BLaER1 treated with 17β-estradiol and CSF1 and Interleukin-3, amounts not matched to agents 10 nM and 100 nM (cell line): ENCODE results near the gene PRKRA.

Source experiments
- H3K27ac ChIP-seq, 11 experiments: shearing (Covaris generic); formaldehyde crosslinking; 2 replicates each; pipeline ENCODE4 v1.8.1; 2022
- H3K27me3 ChIP-seq, 11 experiments: shearing (Covaris generic); formaldehyde crosslinking; 2 replicates each; pipeline ENCODE4 v1.8.1; 2022
- H3K36me3 ChIP-seq, 11 experiments: shearing (Covaris generic); formaldehyde crosslinking; 2 replicates each; pipeline ENCODE4 v1.8.1; 2022
- H3K4me1 ChIP-seq, 10 experiments: shearing (Covaris generic); formaldehyde crosslinking; 2 replicates each; pipeline ENCODE4 v1.8.1; 2022
- H3K4me2 ChIP-seq, 11 experiments: shearing (Covaris generic); formaldehyde crosslinking; 2 replicates each; pipeline ENCODE4 v1.8.1; 2022
- H3K4me3 ChIP-seq, 10 experiments: shearing (Covaris generic); formaldehyde crosslinking; 2 replicates each; pipeline ENCODE4 v1.8.1; 2022
- H3K9ac ChIP-seq, 11 experiments: shearing (Covaris generic); formaldehyde crosslinking; 2 replicates each; pipeline ENCODE4 v1.8.1; 2022
- H3K9me3 ChIP-seq, 11 experiments: shearing (Covaris generic); formaldehyde crosslinking; replicated peaks in 1 of 11; 2 replicates each; pipeline ENCODE4 v1.8.1; 2022
- H4K20me1 ChIP-seq, 11 experiments: shearing (Covaris generic); formaldehyde crosslinking; 2 replicates each; pipeline ENCODE4 v1.8.1; 2022
- Cebpa-rat ChIP-seq, 11 experiments: shearing (Covaris generic); IDR thresholded peaks; 2 replicates each; pipeline ENCODE4 v1.8.1; 2022

The PRKRA gene

GRCh38 chr2:178450774-178451525 lies at the start of gene PRKRA, which contains the start of gene PJVK:
PRKRA (minus strand) TSS chr2:178451175; CDS start chr2:178451030, 145 bp downstream.
PJVK (plus strand) TSS chr2:178451378; CDS start chr2:178453410, 2,032 bp downstream.
- Histone ChIP-seq H3K4me3 (peak within 1 kb of the TSS; percentile 73 to 94 (median 82)), H3K4me1 (peaks cover 22 to 34% (median 25%) of the 10 kb centered on the region in 10 experiments), H3K4me2 (peak within 1 kb of the TSS; percentile 86 to 98 (median 92)), H3K9ac (peak within 1 kb of the TSS; percentile 88 to 99 (median 96)), H4K20me1 (peaks cover 0 to 36% (median 27%) of the 10 kb centered on the region in 11 experiments; a peak in 16 of 22 replicates), H3K9me3 (no peaks in the 10 kb centered on the region), H3K27ac (peak within 1 kb of the TSS; percentile 91 to 99 (median 98)), H3K27me3 (no peaks in the 10 kb centered on the region), H3K36me3 (peaks cover 19 to 34% (median 29%) of the 10 kb centered on the region in 11 experiments)
- no peak for TF ChIP-seq Cebpa-rat (IDR thresholded peaks at IDR 0.05)

- no peak overlapping the region for H3K9ac ChIP-seq
- H3K27ac ChIP-seq: no peak overlapping the region
- H3K9me3 ChIP-seq: no peaks in the 10 kb centered on the region
- no peaks in the 10 kb centered on the region for H3K27me3 ChIP-seq
- no peak overlapping the region for H3K4me2 ChIP-seq
- H4K20me1 ChIP-seq: 0 out of 22 replicates have a peak, but pooled peaks cover 0 to under 1% (median 0%) of the 10 kb centered on the region in 11 experiments
- H3K4me1 ChIP-seq: no peaks in the 10 kb centered on the region
- TF ChIP-seq Cebpa-rat (IDR thresholded peaks at IDR 0.05): no peak
- H3K36me3 ChIP-seq: peaks cover 82 to 100% (median 94%) of the 10 kb centered on the region in 11 experiments
- no peak overlapping the region for H3K4me3 ChIP-seq
Observed at GRCh38 chr2:178499640-178500039, 48.7 kb upstream of the PRKRA start.

GRCh38 chr2:178498137-178498536 lies 47.2 kb upstream of the PRKRA start:
- no peaks in the 10 kb centered on the region for H3K27me3 ChIP-seq
- no peaks in the 10 kb centered on the region for H3K9me3 ChIP-seq
- no peak for TF ChIP-seq Cebpa-rat (IDR thresholded peaks at IDR 0.05)
- no peak overlapping the region for H3K4me2 ChIP-seq
- peaks cover 0 to 5% (median 0%) of the 10 kb centered on the region in 11 experiments; a peak in 1 of 22 replicates for H4K20me1 ChIP-seq
- H3K4me1 ChIP-seq: no peaks in the 10 kb centered on the region
- H3K4me3 ChIP-seq: no peak overlapping the region
- no peak overlapping the region for H3K9ac ChIP-seq
- H3K27ac ChIP-seq: no peak overlapping the region
- H3K36me3 ChIP-seq: peaks cover 86 to 100% (median 94%) of the 10 kb centered on the region in 11 experiments

DNA sequence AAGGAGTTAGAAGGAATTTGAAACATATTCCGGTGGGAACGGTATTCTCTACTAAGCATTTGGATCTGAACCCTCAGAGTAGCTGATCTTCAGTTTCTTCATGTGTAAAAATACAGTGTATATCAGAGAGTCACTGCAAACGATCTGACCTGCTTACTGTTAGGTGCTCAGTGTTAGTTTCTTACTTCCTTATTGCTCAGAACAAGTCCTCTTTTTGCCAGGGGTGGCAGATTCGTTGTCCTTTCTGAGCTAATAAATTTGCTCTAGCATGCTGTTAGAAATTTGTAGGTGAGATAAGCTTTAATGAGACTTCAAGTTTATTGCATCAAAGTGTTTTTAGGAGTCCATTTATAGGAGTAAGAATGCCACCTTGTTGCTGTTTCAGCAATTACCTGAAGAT lies 45.1 kb upstream of the PRKRA start:
- no peak for TF ChIP-seq Cebpa-rat (IDR thresholded peaks at IDR 0.05)
- Histone ChIP-seq H3K9me3 (no peaks in the 10 kb centered on the region), H3K27ac (no peak overlapping the region), H3K9ac (no peak overlapping the region), H3K4me1 (no peaks in the 10 kb centered on the region), H3K4me3 (no peak overlapping the region), H4K20me1 (peaks cover 0 to 5% (median 0%) of the 10 kb centered on the region in 11 experiments; a peak in 1 of 22 replicates), H3K27me3 (no peaks in the 10 kb centered on the region), H3K4me2 (no peak overlapping the region), H3K36me3 (peaks cover 79 to 100% (median 91%) of the 10 kb centered on the region in 11 experiments)

- Histone ChIP-seq H3K27me3 (no peaks in the 10 kb centered on the region), H3K9ac (no peak overlapping the region), H3K9me3 (no peaks in the 10 kb centered on the region), H3K27ac (no peak overlapping the region), H3K4me1 (no peaks in the 10 kb centered on the region), H3K4me2 (no peak overlapping the region), H4K20me1 (peaks cover 0 to 38% (median 8%) of the 10 kb centered on the region in 11 experiments; a peak in 10 of 22 replicates), H3K36me3 (peaks cover 83 to 100% (median 93%) of the 10 kb centered on the region in 11 experiments), H3K4me3 (no peak overlapping the region)
- no peak for TF ChIP-seq Cebpa-rat (IDR thresholded peaks at IDR 0.05)
Observed at GRCh38 chr2:178491612-178492011, 40.6 kb upstream of the PRKRA start.

- H3K27me3 ChIP-seq: no peaks in the 10 kb centered on the region
- H3K9ac ChIP-seq: no peak overlapping the region
- peaks cover 10 to 95% (median 50%) of the 10 kb centered on the region in 11 experiments; a peak in 16 of 22 replicates for H4K20me1 ChIP-seq
- no peak overlapping the region for H3K27ac ChIP-seq
- no peak overlapping the region for H3K4me3 ChIP-seq
- no peak overlapping the region for H3K4me2 ChIP-seq
- H3K36me3 ChIP-seq: peaks cover 40 to 59% (median 49%) of the 10 kb centered on the region in 11 experiments
- H3K4me1 ChIP-seq: peaks cover 17 to 33% (median 23%) of the 10 kb centered on the region in 10 experiments
- no peaks in the 10 kb centered on the region for H3K9me3 ChIP-seq
- TF ChIP-seq Cebpa-rat (IDR thresholded peaks at IDR 0.05): no peak
Observed at GRCh38 chr2:178485356-178485755, 34.4 kb upstream of the PRKRA start.

DNA sequence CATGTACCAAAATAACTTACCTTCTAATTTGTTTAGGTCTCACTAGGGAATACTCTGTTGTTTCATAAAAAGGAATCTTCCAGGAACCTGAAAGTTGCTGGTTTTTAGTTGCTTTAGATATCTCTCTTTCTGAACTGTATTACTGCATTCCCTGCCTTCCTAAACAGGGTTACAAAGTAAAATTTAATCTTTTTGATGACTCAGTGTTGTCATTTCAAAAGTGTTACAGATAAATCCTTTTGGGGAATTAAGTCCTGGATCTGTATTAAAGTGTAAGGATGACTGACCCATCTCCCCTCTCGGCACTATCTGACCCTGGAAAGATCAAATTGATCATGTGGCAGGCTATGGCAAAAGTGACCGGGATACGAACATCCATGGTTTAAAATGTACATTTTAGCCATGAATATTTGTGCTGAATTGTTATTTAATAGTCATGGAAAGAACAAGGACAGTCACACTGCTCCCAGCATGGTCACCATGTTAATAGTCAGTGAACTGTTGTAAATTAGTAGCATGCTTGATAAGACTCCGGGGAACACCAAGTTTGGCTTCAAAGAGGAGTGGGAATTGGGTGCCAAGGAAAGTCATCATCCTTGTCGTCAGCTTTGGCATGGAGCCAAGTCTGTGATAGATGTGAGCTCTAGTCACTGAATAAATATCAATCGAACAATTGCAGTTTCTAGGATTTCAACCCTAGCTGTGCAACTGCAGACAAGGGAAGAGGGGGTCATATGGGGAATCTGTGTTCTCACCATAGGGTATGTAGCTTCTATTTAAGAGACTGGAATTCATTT lies 33.5 kb upstream of the PRKRA start:
- TF ChIP-seq Cebpa-rat (IDR thresholded peaks at IDR 0.05): no peak
- peak overlapping the region in 3 of 11 experiments; percentile 3 to 15 (median 15); a peak in 1 of 22 replicates for H3K4me2 ChIP-seq
- H3K9me3 ChIP-seq: no peaks in the 10 kb centered on the region
- H3K4me3 ChIP-seq: no peak overlapping the region
- peaks cover 10 to 86% (median 50%) of the 10 kb centered on the region in 11 experiments; a peak in 16 of 22 replicates for H4K20me1 ChIP-seq
- H3K4me1 ChIP-seq: peaks cover 22 to 38% (median 28%) of the 10 kb centered on the region in 10 experiments
- H3K9ac ChIP-seq: no peak overlapping the region
- H3K36me3 ChIP-seq: peaks cover 33 to 50% (median 40%) of the 10 kb centered on the region in 11 experiments
- H3K27me3 ChIP-seq: no peaks in the 10 kb centered on the region
- H3K27ac ChIP-seq: no peak overlapping the region

- no peak for TF ChIP-seq Cebpa-rat (IDR thresholded peaks at IDR 0.05)
- Histone ChIP-seq H3K4me1 (peaks cover 26 to 48% (median 35%) of the 10 kb centered on the region in 10 experiments), H4K20me1 (peaks cover 10 to 66% (median 46%) of the 10 kb centered on the region in 11 experiments; a peak in 15 of 22 replicates), H3K9ac (0 out of 22 replicates have a peak overlapping the region, but pooled peaks of 1 of the 11 experiments have one; percentile 89), H3K9me3 (no peaks in the 10 kb centered on the region), H3K4me2 (peak overlapping the region; percentile 82 to 99 (median 92)), H3K4me3 (peak overlapping the region in 7 of 10 experiments; percentile 74 to 90 (median 83); a peak in 6 of 20 replicates), H3K27me3 (no peaks in the 10 kb centered on the region), H3K36me3 (peaks cover 17 to 30% (median 21%) of the 10 kb centered on the region in 11 experiments), H3K27ac (no peak overlapping the region)
Observed at GRCh38 chr2:178482437-178482836, 31.5 kb upstream of the PRKRA start.
